Measurements from ENCODE around the gene MOG. TPM values are rescaled to one million over a fixed set of nuclear protein-coding genes. Genes with fewer than 3 reads are reported as not detected.
A peak's percentile ranks its signal among the peaks of the same experiment; 100 is the strongest.

The MOG gene
- total RNA-seq, 2 experiments from 2014 or later, result not detected

- peak; percentile 77 for TF ChIP-seq CTCF (conservative IDR thresholded peaks at IDR 0.05; ENCODE audit: low read length)
- no peak for TF ChIP-seq EZH2phosphoT487 (IDR thresholded peaks at IDR 0.05; ENCODE audit: borderline replicate concordance, low read depth, low read length)
- H2AFZ ChIP-seq (ENCODE audit: low read length), result no peak overlapping the region
- CTCF ChIA-PET (ENCODE audit: unreplicated experiment), result no interaction called here
- H3K79me2 ChIP-seq (ENCODE audit: insufficient read depth, low read depth, low read length), result no peaks in the 10 kb centered on the region
- H3K36me3 ChIP-seq (ENCODE audit: insufficient read depth, low read length), result no peaks in the 10 kb centered on the region
- H3K4me2 ChIP-seq (ENCODE audit: low read length), result no peak overlapping the region
- intact Hi-C loops (cut with micrococcal nuclease; ENCODE audit: unreplicated experiment), result no loop called here
- POLR2A ChIA-PET, result no interaction called here
- no peaks in the 10 kb centered on the region for H3K4me1 ChIP-seq (ENCODE audit: insufficient read depth, low read length, poor library complexity, severe bottlenecking)
- H3K27ac ChIP-seq (ENCODE audit: low read depth, low read length, poor library complexity, severe bottlenecking), result no peak overlapping the region
- H3K4me3 ChIP-seq (ENCODE audit: low read depth, low read length, poor library complexity, severe bottlenecking), result no peak overlapping the region
- H4K20me1 ChIP-seq (ENCODE audit: insufficient read depth, low read length), result no peaks in the 10 kb centered on the region
- no peaks in the 10 kb centered on the region for H3K9me3 ChIP-seq (ENCODE audit: low read length)
- H3K9me2 ChIP-seq (ENCODE audit: insufficient read depth, low read length), result no peaks in the 10 kb centered on the region
- no TSS peak for BruUV-seq (replicated peaks)
- DNase-seq (ENCODE audit: low spot score), result peak; percentile 43
Measured at GRCh38 chr6:29702519-29703103, 45.7 kb downstream of the MOG start.

- H4K20me1 ChIP-seq (ENCODE audit: insufficient read depth, low read length), result no peaks in the 10 kb centered on the region
- no peak overlapping the region for H2AFZ ChIP-seq (ENCODE audit: low read length)
- H3K27ac ChIP-seq (ENCODE audit: low read depth, low read length, poor library complexity, severe bottlenecking), result no peak overlapping the region
- no peaks in the 10 kb centered on the region for H3K36me3 ChIP-seq (ENCODE audit: insufficient read depth, low read length)
- BruUV-seq (replicated peaks), result no TSS peak
- no peaks in the 10 kb centered on the region for H3K9me2 ChIP-seq (ENCODE audit: insufficient read depth, low read length)
- TF ChIP-seq EZH2phosphoT487 (IDR thresholded peaks at IDR 0.05; ENCODE audit: borderline replicate concordance, low read depth, low read length), result no peak
- peak; percentile 80 for TF ChIP-seq CTCF (conservative IDR thresholded peaks at IDR 0.05; ENCODE audit: low read length)
- no peak overlapping the region for H3K4me2 ChIP-seq (ENCODE audit: low read length)
- no peaks in the 10 kb centered on the region for H3K79me2 ChIP-seq (ENCODE audit: insufficient read depth, low read depth, low read length)
- no peak overlapping the region for H3K4me3 ChIP-seq (ENCODE audit: low read depth, low read length, poor library complexity, severe bottlenecking)
- intact Hi-C loops (cut with micrococcal nuclease; ENCODE audit: unreplicated experiment), result loop anchor here (1.0 to 2.0 kb wide), 2 partner anchors 48 to 129 kb away; no protein-coding TSS in a partner anchor
- POLR2A ChIA-PET, result no interaction called here
- H3K4me1 ChIP-seq (ENCODE audit: insufficient read depth, low read length, poor library complexity, severe bottlenecking), result peaks cover 13% of the 10 kb centered on the region
- no peaks in the 10 kb centered on the region for H3K9me3 ChIP-seq (ENCODE audit: low read length)
- CTCF ChIA-PET (ENCODE audit: unreplicated experiment), result no interaction called here
- DNase-seq (ENCODE audit: low spot score), result peak; percentile 27
Measured at GRCh38 chr6:29705389-29706231, 48.7 kb downstream of the MOG start.

All from OCI-LY7 (cell line).